H1 (cell line): ENCODE data around the gene MMP28. TPM values are rescaled to one million over a fixed set of nuclear protein-coding genes. Genes with fewer than 3 reads are reported as not detected.

Experiments
- CTCF ChIA-PET: fragments of 300-600 bp; sonication (Branson Sonifier 250); formaldehyde crosslinking; loops from one replicate; lab custom pipeline; 2021; ENCODE audit not compliant: partially characterized antibody; lab: Charles Lee
- POLR2A ChIA-PET: fragments of 300-600 bp; sonication (Branson Sonifier 250); formaldehyde crosslinking; loops from one replicate; lab custom pipeline; 2021; ENCODE audit warnings: inconsistent platforms; ENCODE audit not compliant: partially characterized antibody; lab: Charles Lee
- DNase-seq, 2 experiments: peaks; one replicate each; pipeline versions ENCODE4 v3.0.0 to v3.0.0-alpha.2; 2010 to 2022; ENCODE audit warnings: low spot score in 2 of 2, low read depth in 1 of 2, mixed read lengths in 1 of 2
- FAIRE-seq: peaks from 2 replicates; lab custom pipeline; 2011; peaks lifted over from hg19 to GRCh38; lab: Jason Lieb, UNC
- H2AFZ ChIP-seq: 2 replicates; pipeline ENCODE4 v1.8.1; 2012; ENCODE audit warnings: low read length, inconsistent platforms
- H2AK5ac ChIP-seq: 2 replicates; pipeline ENCODE4 v1.6.1; 2013; ENCODE audit warnings: low read depth, low read length
- H2BK120ac ChIP-seq: replicated peaks from 2 replicates; pipeline ENCODE3; 2013; ENCODE audit warnings: low read depth, low read length, inconsistent platforms
- H2BK12ac ChIP-seq: 2 replicates; pipeline ENCODE4 v1.6.1; 2013; ENCODE audit warnings: low read depth, low read length
- H2BK15ac ChIP-seq: 2 replicates; pipeline ENCODE4 v1.6.1; 2013; ENCODE audit warnings: low read length
- H2BK20ac ChIP-seq: 2 replicates; pipeline ENCODE4 v1.6.1; 2013; ENCODE audit warnings: low read length
- H2BK5ac ChIP-seq: 2 replicates; pipeline ENCODE4 v1.6.1; 2013; ENCODE audit warnings: low read depth, low read length
- H3K14ac ChIP-seq: 2 replicates; pipeline ENCODE4 v1.6.1; 2013; ENCODE audit warnings: inconsistent platforms; ENCODE audit not compliant: insufficient read length
- H3K18ac ChIP-seq: 2 replicates; pipeline ENCODE4 v1.6.1; 2013; ENCODE audit warnings: low read length; ENCODE audit errors: extremely low read depth
- H3K23ac ChIP-seq: 2 replicates; pipeline ENCODE4 v1.6.1; 2013; ENCODE audit warnings: inconsistent platforms; ENCODE audit not compliant: insufficient read length
- H3K23me2 ChIP-seq: 2 replicates; pipeline ENCODE4 v1.6.1; 2013; ENCODE audit warnings: low read depth, low read length
- H3K27ac ChIP-seq: 2 replicates; pipeline ENCODE4 v1.6.1; 2011; ENCODE audit warnings: low read depth, low read length, inconsistent platforms
- H3K27me3 ChIP-seq, 4 experiments: replicated peaks in 1 of 4; 1 replicate in 1 of 4; 2 replicates in 3 of 4; pipeline versions ENCODE4 v1.6.1 to v1.8.1; 2011 to 2013; ENCODE audit warnings: low read length in 3 of 4, mild to moderate bottlenecking in 3 of 4, inconsistent platforms in 2 of 4, mixed read lengths in 2 of 4, moderate library complexity in 1 of 4; ENCODE audit not compliant: control insufficient read depth in 3 of 4, insufficient read depth in 3 of 4; ENCODE audit errors: extremely low read depth in 1 of 4
- H3K36me3 ChIP-seq, 4 experiments: 2 replicates each; pipeline versions ENCODE4 v1.6.1 to v1.8.1; 2011 to 2013; ENCODE audit warnings: mild to moderate bottlenecking in 4 of 4, low read length in 3 of 4, moderate library complexity in 2 of 4, control low read depth in 1 of 4, inconsistent platforms in 1 of 4; ENCODE audit not compliant: insufficient read depth in 4 of 4, control insufficient read depth in 2 of 4
- H3K4ac ChIP-seq: replicated peaks from 2 replicates; pipeline ENCODE3; 2013; ENCODE audit warnings: low read length, low read depth, mixed read lengths, inconsistent platforms; ENCODE audit not compliant: insufficient read length
- H3K4me1 ChIP-seq, 4 experiments: replicated peaks in 1 of 4; 1 replicate in 1 of 4; 2 replicates in 3 of 4; pipeline versions ENCODE4 v1.6.1 to v1.8.1; 2011 to 2013; ENCODE audit warnings: low read length in 3 of 4, inconsistent platforms in 2 of 4, mixed read lengths in 1 of 4; ENCODE audit not compliant: insufficient read depth in 4 of 4, control insufficient read depth in 3 of 4
- H3K4me2 ChIP-seq, 2 experiments: 2 replicates each; pipeline versions ENCODE4 v1.6.1 to v1.8.1; 2011 to 2013; ENCODE audit warnings: low read depth in 2 of 2, low read length in 2 of 2, control low read depth in 1 of 2, inconsistent platforms in 1 of 2, mild to moderate bottlenecking in 1 of 2; ENCODE audit not compliant: insufficient read depth in 1 of 2
- H3K4me3 ChIP-seq, 4 experiments: fragments of 200-600, 300-600 bp in 1 of 4; sonication (generic), shearing (Covaris generic), sonication (Bioruptor Twin) in 1 of 4; 2 replicates each; pipeline versions ENCODE4 v1.5.1 to v1.8.1; 2011 to 2016; ENCODE audit warnings: low read length in 4 of 4, low read depth in 3 of 4, control low read depth in 2 of 4, inconsistent platforms in 2 of 4, mild to moderate bottlenecking in 2 of 4, mixed read lengths in 1 of 4, moderate library complexity in 1 of 4; ENCODE audit not compliant: insufficient read depth in 2 of 4; ENCODE audit errors: extremely low read depth in 1 of 4
- H3K56ac ChIP-seq: replicated peaks from 2 replicates; pipeline ENCODE3; 2013; ENCODE audit warnings: low read depth, mild to moderate bottlenecking, mixed read lengths, low read length, inconsistent platforms; ENCODE audit not compliant: insufficient read length
- H3K79me1 ChIP-seq: 2 replicates; pipeline ENCODE4 v1.6.1; 2013; ENCODE audit warnings: low read depth, low read length, control low read depth
- H3K79me2 ChIP-seq, 2 experiments: 2 replicates each; pipeline versions ENCODE4 v1.6.1 to v1.8.1; 2012 to 2013; ENCODE audit warnings: low read length in 2 of 2, mild to moderate bottlenecking in 2 of 2, inconsistent platforms in 1 of 2; ENCODE audit not compliant: insufficient read depth in 2 of 2, control insufficient read depth in 1 of 2
- H3K9ac ChIP-seq, 4 experiments: replicated peaks in 1 of 4; 1 replicate in 1 of 4; 2 replicates in 3 of 4; pipeline versions ENCODE4 v1.6.1 to v1.8.1; 2011 to 2013; ENCODE audit warnings: low read depth in 3 of 4, low read length in 3 of 4, control low read depth in 2 of 4, mild to moderate bottlenecking in 2 of 4, moderate library complexity in 2 of 4, inconsistent platforms in 1 of 4; ENCODE audit errors: extremely low read depth in 1 of 4
- H3K9me3 ChIP-seq, 2 experiments: 2 replicates each; pipeline versions ENCODE4 v1.6.1 to v1.8.1; 2012 to 2013; ENCODE audit warnings: mild to moderate bottlenecking in 2 of 2, moderate library complexity in 2 of 2, control low read depth in 1 of 2, inconsistent platforms in 1 of 2, low read depth in 1 of 2, low read length in 1 of 2, mixed read lengths in 1 of 2; ENCODE audit not compliant: insufficient read depth in 2 of 2
- H4K20me1 ChIP-seq, 2 experiments: replicated peaks in 1 of 2; 2 replicates each; pipeline versions ENCODE3 to v1.8.1; 2011 to 2013; ENCODE audit warnings: inconsistent platforms in 2 of 2, low read length in 2 of 2, mild to moderate bottlenecking in 1 of 2; ENCODE audit not compliant: insufficient read depth in 2 of 2, control insufficient read depth in 1 of 2
- H4K5ac ChIP-seq: 2 replicates; pipeline ENCODE4 v1.6.1; 2013; ENCODE audit warnings: low read length, low read depth, mixed read lengths, inconsistent platforms; ENCODE audit not compliant: insufficient read length
- H4K8ac ChIP-seq: 2 replicates; pipeline ENCODE4 v1.8.0; 2013; ENCODE audit warnings: mild to moderate bottlenecking, moderate library complexity, low read length, inconsistent platforms; ENCODE audit not compliant: insufficient read depth; ENCODE audit errors: extremely low read depth
- H4K91ac ChIP-seq: replicated peaks from 2 replicates; pipeline ENCODE3; 2013; ENCODE audit warnings: low read length, mixed read lengths, inconsistent platforms; ENCODE audit not compliant: insufficient read length
- CTCF ChIP-seq, 3 experiments: IDR thresholded peaks; 1 replicate in 2 of 3; 2 replicates in 1 of 3; pipeline versions ENCODE4 v1.5.1 to v1.6.1; 2011; ENCODE audit warnings: low read length in 3 of 3, mild to moderate bottlenecking in 3 of 3, inconsistent platforms in 2 of 3, low read depth in 1 of 3, moderate library complexity in 1 of 3; ENCODE audit not compliant: insufficient read depth in 1 of 3; ENCODE audit errors: control extremely low read depth in 1 of 3
- JUND ChIP-seq: IDR thresholded peaks from 2 replicates; pipeline ENCODE4 v1.6.1; 2011; ENCODE audit warnings: mild to moderate bottlenecking, improper control_type of control experiment, low read length
- KDM1A ChIP-seq: fragments of 200-600, 300-600 bp; sonication (generic); IDR thresholded peaks from 2 replicates; pipeline ENCODE4 v1.7.1; 2016; ENCODE audit warnings: mild to moderate bottlenecking, low read length, borderline replicate concordance
- SRF ChIP-seq: IDR thresholded peaks from 2 replicates; pipeline ENCODE4 v1.6.1; 2011; ENCODE audit warnings: mild to moderate bottlenecking, low read depth, low read length, moderate library complexity
- TAF7 ChIP-seq: optimal IDR thresholded peaks from 2 replicates; pipeline ENCODE3; 2011; ENCODE audit warnings: low read depth, mild to moderate bottlenecking, inconsistent platforms, low read length, moderate library complexity, borderline replicate concordance
- TEAD4 ChIP-seq: IDR thresholded peaks from 2 replicates; pipeline ENCODE4 v1.6.1; 2012; ENCODE audit warnings: low read depth, low read length, inconsistent platforms, mixed read lengths
- WGBS, 2 experiments: shearing (Covaris generic) in 1 of 2; methylation state at CpG; one replicate each; pipeline versions ENCODE4 v1.1.6 to v1.1.7; 2013 to 2015; ENCODE audit warnings: low lambda C conversion rate in 2 of 2, mixed read lengths in 2 of 2, inconsistent platforms in 1 of 2, low coverage in 1 of 2, missing lambda C conversion rate in 1 of 2; ENCODE audit not compliant: insufficient replicate concordance in 2 of 2, insufficient coverage in 1 of 2, insufficient read length in 1 of 2; ENCODE audit errors: extremely low coverage in 1 of 2, missing lambda C conversion rate in 1 of 2; 5-methylcytosine and 5-hydroxymethylcytosine counted together
- polyA plus RNA-seq, 7 experiments: library from polyadenylated mRNA; depleted of rRNA in 3 of 7; stranded (reverse) in 5 of 7; unstranded in 2 of 7; fragments of >200 nt in 5 of 7; fragments of 200-250 nt in 2 of 7; gene quantifications; 1 replicate in 5 of 7; 2 replicates in 1 of 7; 4 replicates in 1 of 7; pipeline versions ENCODE4 v1.2.1 to v1.2.3, GENCODE V29; 2011 to 2013; ENCODE audit warnings: missing spikeins in 2 of 7, mixed read lengths in 2 of 7
- total RNA-seq: library from RNA; stranded (reverse); fragmentation: NEBNext Ultra II Directional; extraction: Animal tissue kit (Norgen Biotek cat#: 25700); gene quantifications from 2 replicates; pipeline ENCODE4 v1.2.1, GENCODE V29; 2021

Gene MMP28
- total and polyA plus RNA-seq, 2 of the 8 experiments (the other 6 are each of a cell fraction or from before 2014, with no cell fraction given): not detected

DNA sequence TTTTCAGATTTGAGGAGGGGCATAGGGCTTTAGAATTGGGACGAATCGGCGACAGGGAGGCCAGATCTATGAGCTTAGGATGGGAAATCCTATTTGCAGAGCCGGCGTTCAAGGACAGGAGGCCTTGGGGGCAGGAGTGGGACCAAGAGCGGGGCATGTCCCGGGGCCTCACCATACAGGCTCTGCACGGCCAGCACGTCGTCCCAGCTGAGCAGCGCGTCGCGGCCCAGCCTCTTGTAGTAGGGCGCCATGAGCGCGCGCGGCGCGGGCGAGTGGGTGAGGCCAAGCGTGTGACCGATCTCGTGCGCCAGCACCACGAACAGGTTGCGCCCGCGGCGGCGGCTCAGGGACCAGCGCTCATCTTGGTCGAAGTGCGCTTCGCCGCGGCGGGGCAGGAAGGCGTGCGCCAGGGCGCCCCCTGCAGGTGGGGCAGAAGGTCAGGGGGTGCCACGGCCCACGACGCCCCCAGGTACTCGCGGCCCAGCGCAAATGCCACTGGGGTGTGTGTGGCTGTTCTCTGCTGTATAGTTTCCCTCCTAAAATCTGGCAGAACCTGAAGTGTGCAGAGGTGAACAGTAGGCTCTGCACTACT is 25.4 kb downstream of the MMP28 start:
- Histone ChIP-seq H3K23ac (no peak overlapping the region), H3K9ac (no peak overlapping the region), H3K4me3 (no peak overlapping the region), H2BK20ac (no peak overlapping the region), H2AK5ac (no peak overlapping the region), H3K4ac (no peak overlapping the region), H2BK15ac (no peak overlapping the region), H3K79me1 (no peaks in the 10 kb centered on the region), H3K36me3 (no peaks in the 10 kb centered on the region), H3K27me3 (peaks cover 0 to 3% (median 1%) of the 10 kb centered on the region in 4 experiments; a peak in 3 of 7 replicates), H2BK5ac (no peak overlapping the region), H3K79me2 (no peaks in the 10 kb centered on the region), H3K4me1 (peaks cover 5 to 30% (median 12%) of the 10 kb centered on the region in 4 experiments), H3K27ac (no peak overlapping the region), H3K9me3 (no peaks in the 10 kb centered on the region; a peak in 1 of 4 replicates), H3K18ac (no peak overlapping the region), H4K91ac (no peak overlapping the region), H2AFZ (no peak overlapping the region), H2BK120ac (no peak overlapping the region), H4K8ac (no peak overlapping the region; the same call in 1 of the 2 replicates), H3K14ac (no peak overlapping the region), H3K4me2 (no peak overlapping the region), H2BK12ac (no peak overlapping the region), H4K20me1 (no peaks in the 10 kb centered on the region), H4K5ac (no peak overlapping the region), H3K56ac (no peak overlapping the region), H3K23me2 (no peaks in the 10 kb centered on the region)
- DNase-seq (no peak), FAIRE-seq (no peak)
- CTCF ChIA-PET: interaction anchor here (0.7 to 13.0 kb wide), 9 partner anchors 11 to 86 kb away, joined by 3 to 247 read pairs (median 19); partner anchors contain the start of genes MMP28 and TAF15
- TF ChIP-seq CTCF (IDR thresholded peaks at IDR 0.05; ENCODE audit: control extremely low read depth in 1 of 3, insufficient read depth in 1 of 3, low read depth in 1 of 3, low read length in 3 of 3): peak; percentile 5 to 60 (median 43); a peak in 2 of 4 replicates
- TF ChIP-seq SRF: no peak
- no peak for TF ChIP-seq TAF7
- TF ChIP-seq JUND: no peak
- no peak for TF ChIP-seq TEAD4
- peak; percentile 83 for TF ChIP-seq KDM1A
- POLR2A ChIA-PET: interaction anchor here (0.7 to 1.5 kb wide), 2 partner anchors 32 to 38 kb away, joined by 3 to 5 read pairs; partner anchors contain the start of gene TAF15
- 96% methylated on average over 46 of the region's 48 CpGs; no CpG with 5 or more reads in 1 of the 2 experiments for WGBS, 2 experiments
